IPS-11a (cell line): ENCODE results near the gene GNMT.
A peak's percentile ranks its signal among the peaks of the same experiment; 100 is the strongest.
"Not testable (repeated sequence)": the region's sequence is repeated elsewhere in the genome, so short reads cannot be mapped to it uniquely, and the experiment has no call there.

Experiments
- H3K4me3 ChIP-seq: one replicate; pipeline ENCODE4 v1.5.1; 2013; ENCODE audit warnings: low read depth, low read length, control low read depth

Gene GNMT

GRCh38 chr6:42940493-42941045, 20.0 kb upstream of the GNMT start:
- H3K4me3 ChIP-seq: no peak overlapping the region

- H3K4me3 ChIP-seq: not testable (repeated sequence)
These were observed 19.2 kb upstream of the GNMT start for GRCh38 chr6:42941356-42941755.

GRCh38 chr6:42942444-42942843, 18.1 kb upstream of the GNMT start:
- H3K4me3 ChIP-seq: no peak overlapping the region

GRCh38 chr6:42947950-42948349, 12.6 kb upstream of the GNMT start:
- no peak overlapping the region for H3K4me3 ChIP-seq

- no peak overlapping the region for H3K4me3 ChIP-seq
These were observed 8.2 kb upstream of the GNMT start for GRCh38 chr6:42952389-42952788.

GRCh38 chr6:42954405-42954804, 6.1 kb upstream of the GNMT start:
- H3K4me3 ChIP-seq: not testable (repeated sequence)

GRCh38 chr6:42958125-42958524, 2.4 kb upstream of the GNMT start:
- H3K4me3 ChIP-seq: no peak overlapping the region

GRCh38 chr6:42959917-42960242, 674 bp upstream of the GNMT start:
- H3K4me3 ChIP-seq: peak overlapping the region; percentile 61

- H3K4me3 ChIP-seq: peak overlapping the region; percentile 61
These were observed 491 bp downstream of the GNMT start for GRCh38 chr6:42961020-42961470.

GRCh38 chr6:42962096-42962495, 1.5 kb downstream of the GNMT start:
- no peak overlapping the region for H3K4me3 ChIP-seq

- no peak overlapping the region for H3K4me3 ChIP-seq
These were observed 2.1 kb downstream of the GNMT start for GRCh38 chr6:42962502-42963178.

- H3K4me3 ChIP-seq: no peak overlapping the region
These were observed 2.8 kb downstream of the GNMT start for GRCh38 chr6:42963179-42963854.

GRCh38 chr6:42963855-42964605, 3.5 kb downstream of the GNMT start:
- H3K4me3 ChIP-seq: no peak overlapping the region

- H3K4me3 ChIP-seq: no peak overlapping the region
These were observed 6.0 kb downstream of the GNMT start for GRCh38 chr6:42966571-42966970.

- H3K4me3 ChIP-seq: no peak overlapping the region
These were observed 6.7 kb downstream of the GNMT start for GRCh38 chr6:42967228-42967627.

GRCh38 chr6:42968126-42968701, 7.7 kb downstream of the GNMT start:
- no peak overlapping the region for H3K4me3 ChIP-seq

GRCh38 chr6:42968783-42969182, 8.2 kb downstream of the GNMT start:
- H3K4me3 ChIP-seq: no peak overlapping the region

- H3K4me3 ChIP-seq: no peak overlapping the region
These were observed 8.9 kb downstream of the GNMT start for GRCh38 chr6:42969431-42969830.

GRCh38 chr6:42969934-42970333, 9.4 kb downstream of the GNMT start:
- H3K4me3 ChIP-seq: no peak overlapping the region

GRCh38 chr6:42970871-42971612, 10.5 kb downstream of the GNMT start:
- H3K4me3 ChIP-seq: no peak overlapping the region
